ENCODE data around the gene MSRB1.

- TF ChIP-seq CTCF (IDR thresholded peaks at IDR 0.05) (no peak), POLR2A (IDR thresholded peaks at IDR 0.05) (no peak)
Observed at GRCh38 chr16:1989209-1990100, 46.5 kb upstream of the MSRB1 start, which contains the start of gene SYNGR3.
